Calu3 (cell line): Measurements from ENCODE around the gene SV2A. TPM values are rescaled to one million over a fixed set of nuclear protein-coding genes. Genes with fewer than 3 reads are reported as not detected.
A peak's percentile ranks its signal among the peaks of the same experiment; 100 is the strongest.

ENCODE experiments used
- BruUV-seq: library from RNA; stranded (reverse); fragments of 400-500 nt; replicated peaks from 2 replicates; lab custom pipeline; 2021; lab: Mats Ljungman, UMichigan
- CTCF ChIA-PET: fragments of 300-600 bp; sonication (Branson Sonifier 250); formaldehyde crosslinking; loops from one replicate; lab custom pipeline; 2022; ENCODE audit warnings: antibody characterized with exemption; lab: Charles Lee
- DNase-seq: peaks from one replicate; pipeline ENCODE4 v3.0.0; 2022
- H3K27ac Mint-ChIP-seq: one replicate; pipeline ENCODE4 v1.8.0; 2022; ENCODE audit warnings: mixed read lengths; ENCODE audit not compliant: unreplicated experiment
- H3K27me3 Mint-ChIP-seq: one replicate; pipeline ENCODE4 v1.8.0; 2022; ENCODE audit warnings: mixed read lengths; ENCODE audit not compliant: unreplicated experiment
- H3K36me3 Mint-ChIP-seq: one replicate; pipeline ENCODE4 v1.8.0; 2022; ENCODE audit warnings: mild to moderate bottlenecking, moderate library complexity, mixed read lengths; ENCODE audit not compliant: insufficient read depth, unreplicated experiment
- H3K4me1 Mint-ChIP-seq: one replicate; pipeline ENCODE4 v1.8.0; 2022; ENCODE audit warnings: mild to moderate bottlenecking, low read depth, mixed read lengths; ENCODE audit not compliant: unreplicated experiment
- H3K4me3 Mint-ChIP-seq: one replicate; pipeline ENCODE4 v1.8.0; 2022; ENCODE audit warnings: mild to moderate bottlenecking, low read depth, moderate library complexity, mixed read lengths; ENCODE audit not compliant: unreplicated experiment
- H3K9me3 Mint-ChIP-seq: one replicate; pipeline ENCODE4 v1.8.0; 2022; ENCODE audit warnings: low read depth, mixed read lengths; ENCODE audit not compliant: unreplicated experiment
- CTCF ChIP-seq: fragments of 200-600 bp; IDR thresholded peaks from one replicate; pipeline ENCODE4 v1.8.0; 2022; ENCODE audit warnings: antibody characterized with exemption; ENCODE audit not compliant: unreplicated experiment
- intact Hi-C: fragments of 100-400 bp; cut with micrococcal nuclease; formaldehyde crosslinking; loops from one replicate; pipeline ENCODE4 v1.10.0; 2022; ENCODE audit not compliant: unreplicated experiment
- total RNA-seq: library from RNA; stranded (reverse); gene quantifications from 2 replicates; pipeline ENCODE4 v1.2.3, GENCODE V29; 2022

SV2A gene
- total RNA-seq, 1 experiment from 2014 or later: 0.12 TPM

- H3K36me3 Mint-ChIP-seq: peaks cover 49% of the 10 kb centered on the region
- intact Hi-C loops: loop anchor here (2.0 kb wide), 1 partner anchor 49 kb away; no protein-coding TSS in a partner anchor
- peak overlapping the region; percentile 84 for H3K4me3 Mint-ChIP-seq
- DNase-seq: no peak
- H3K9me3 Mint-ChIP-seq: no peaks in the 10 kb centered on the region
- BruUV-seq: TSS peak; percentile 94
- H3K4me1 Mint-ChIP-seq: peaks cover 51% of the 10 kb centered on the region
- no peaks in the 10 kb centered on the region for H3K27me3 Mint-ChIP-seq
- TF ChIP-seq CTCF: no peak
- H3K27ac Mint-ChIP-seq: peak overlapping the region; percentile 95
- CTCF ChIA-PET: interaction anchor here (0.9 kb wide), 1 partner anchor 51 kb away, joined by 3 read pairs; a partner anchor contains a TSS
These were observed 20.1 kb upstream of the SV2A start for GRCh38 chr1:149937759-149938158.

GRCh38 chr1:149936992-149937705, 19.5 kb upstream of the SV2A start:
- CTCF ChIA-PET: interaction anchor here (0.6 to 0.9 kb wide), 2 partner anchors 51 to 624 kb away, joined by 3 to 7 read pairs; a partner anchor contains a TSS
- BruUV-seq: no TSS peak

GRCh38 chr1:149936170-149936991, 18.7 kb upstream of the SV2A start, which contains the start of gene MTMR11:
Gene MTMR11 (minus strand): TSS chr1:149936879. CDS start chr1:149936647, 232 bp downstream.
- Mint-ChIP-seq H3K36me3 (peaks cover 61% of the 10 kb centered on the region), H3K9me3 (no peaks in the 10 kb centered on the region), H3K27ac (peak within 1 kb of the TSS; percentile 95), H3K4me1 (peaks cover 61% of the 10 kb centered on the region), H3K27me3 (no peaks in the 10 kb centered on the region), H3K4me3 (peak within 1 kb of the TSS; percentile 84)
- TF ChIP-seq CTCF: no peak
- intact Hi-C loops: loop anchor here (2.0 kb wide), 1 partner anchor 48 kb away; no protein-coding TSS in a partner anchor
- BruUV-seq: no TSS peak
- DNase-seq: peak; percentile 51
- CTCF ChIA-PET: no interaction called here

More at GRCh38 chr1:149936992-149937705, 19.5 kb upstream of the SV2A start:
- TF ChIP-seq CTCF: no peak
- no peaks in the 10 kb centered on the region for H3K27me3 Mint-ChIP-seq
- H3K4me3 Mint-ChIP-seq: peak overlapping the region; percentile 84
- intact Hi-C loops: loop anchor here (2.0 kb wide), 1 partner anchor 48 kb away; no protein-coding TSS in a partner anchor
- peak; percentile 82 for DNase-seq
- H3K4me1 Mint-ChIP-seq: peaks cover 53% of the 10 kb centered on the region
- no peaks in the 10 kb centered on the region for H3K9me3 Mint-ChIP-seq
- H3K27ac Mint-ChIP-seq: peak overlapping the region; percentile 95
- H3K36me3 Mint-ChIP-seq: peaks cover 54% of the 10 kb centered on the region

- Mint-ChIP-seq H3K36me3 (peaks cover 54% of the 10 kb centered on the region), H3K9me3 (no peaks in the 10 kb centered on the region), H3K27me3 (no peaks in the 10 kb centered on the region), H3K4me1 (peaks cover 51% of the 10 kb centered on the region), H3K4me3 (no peak overlapping the region), H3K27ac (no peak overlapping the region)
- intact Hi-C loops: no loop called here
- DNase-seq: no peak
- CTCF ChIA-PET: no interaction called here
- BruUV-seq: no TSS peak
- no peak for TF ChIP-seq CTCF
These were observed 16.7 kb upstream of the SV2A start for GRCh38 chr1:149934356-149934755.
